ENCODE results near the gene LECT2.
A peak's percentile ranks its signal among the peaks of the same experiment; 100 is the strongest.

Gene LECT2

GRCh38 chr5:135954899-135955298, at the start of gene LECT2:
Gene LECT2, minus strand, starts transcription at chr5:135954983. Its CDS starts 150 bp downstream, at chr5:135954833.
- DNase-seq (ENCODE audit: low read depth), result no peak

GRCh38 chr5:136004436-136004835, 49.7 kb upstream of the LECT2 start:
- peak; percentile 94 for DNase-seq (ENCODE audit: low read depth)

GRCh38 chr5:136001466-136001981, 46.7 kb upstream of the LECT2 start:
- no peak for DNase-seq (ENCODE audit: low read depth)

GRCh38 chr5:136000932-136001331, 46.1 kb upstream of the LECT2 start:
- no peak for DNase-seq (ENCODE audit: low read depth)

GRCh38 chr5:136000147-136000546, 45.4 kb upstream of the LECT2 start:
- DNase-seq (ENCODE audit: low read depth), result no peak

- peak; percentile 89 for DNase-seq (ENCODE audit: low read depth)
These were observed 44.8 kb upstream of the LECT2 start for GRCh38 chr5:135999406-136000139.

- DNase-seq (ENCODE audit: low read depth), result no peak
These were observed 44.1 kb upstream of the LECT2 start for GRCh38 chr5:135998889-135999288.

GRCh38 chr5:135997673-135998335, 43.0 kb upstream of the LECT2 start:
- DNase-seq (ENCODE audit: low read depth), result no peak

GRCh38 chr5:135996611-135997010, 41.8 kb upstream of the LECT2 start:
- peak; percentile 85 for DNase-seq (ENCODE audit: low read depth)

- DNase-seq (ENCODE audit: low read depth), result no peak
These were observed 41.2 kb upstream of the LECT2 start for GRCh38 chr5:135995976-135996375.

GRCh38 chr5:135993880-135994636, 39.3 kb upstream of the LECT2 start:
- DNase-seq (ENCODE audit: low read depth), result peak; percentile 77

- DNase-seq (ENCODE audit: low read depth), result peak; percentile 51
These were observed 38.6 kb upstream of the LECT2 start for GRCh38 chr5:135993335-135993879.

GRCh38 chr5:135991429-135991828, 36.6 kb upstream of the LECT2 start:
- no peak for DNase-seq (ENCODE audit: low read depth)

GRCh38 chr5:135990528-135991255, 35.9 kb upstream of the LECT2 start:
- no peak for DNase-seq (ENCODE audit: low read depth)

GRCh38 chr5:135989686-135990085, 34.9 kb upstream of the LECT2 start:
- DNase-seq (ENCODE audit: low read depth), result no peak

GRCh38 chr5:135988546-135988945, 33.8 kb upstream of the LECT2 start:
- no peak for DNase-seq (ENCODE audit: low read depth)

- DNase-seq (ENCODE audit: low read depth), result no peak
These were observed 32.2 kb upstream of the LECT2 start for GRCh38 chr5:135986891-135987401.

- no peak for DNase-seq (ENCODE audit: low read depth)
These were observed 31.6 kb upstream of the LECT2 start for GRCh38 chr5:135986401-135986800.

- no peak for DNase-seq (ENCODE audit: low read depth)
These were observed 31.2 kb upstream of the LECT2 start for GRCh38 chr5:135985951-135986350.

- DNase-seq (ENCODE audit: low read depth), result no peak
These were observed 25.8 kb upstream of the LECT2 start for GRCh38 chr5:135980620-135981019.

- DNase-seq (ENCODE audit: low read depth), result no peak
These were observed 24.7 kb upstream of the LECT2 start for GRCh38 chr5:135979510-135979909.
